Astrocyte (in vitro differentiated cells and primary cell): Measurements from ENCODE around the gene ZNF408.

Experiments
- CTCF ChIP-seq: IDR thresholded peaks from 2 replicates; pipeline ENCODE4 v1.5.1; 2011; ENCODE audit warnings: low read depth, mild to moderate bottlenecking, inconsistent platforms, low read length, moderate library complexity; ENCODE audit not compliant: insufficient read depth
- EZH2 ChIP-seq: IDR thresholded peaks from 2 replicates; pipeline ENCODE4 v1.6.1; 2012; ENCODE audit warnings: mild to moderate bottlenecking, low read length, inconsistent platforms; ENCODE audit not compliant: insufficient read depth

GRCh38 chr11:46694072-46694471, 6.8 kb upstream of the ZNF408 start:
- TF ChIP-seq CTCF (no peak), EZH2 (no peak)
